HG02981 (cell line): ENCODE data around the gene NIBAN1.

Experiments
- ATAC-seq: cut with Tn5 transposase; IDR thresholded peaks from one replicate; pipeline ENCODE4 v1.9.1; 2021; ENCODE audit warnings: mild to moderate bottlenecking, moderate library complexity; ENCODE audit not compliant: unreplicated experiment

NIBAN1 gene

GRCh38 chr1:184947497-184948256 is 26.6 kb downstream of the NIBAN1 start:
- no peak for ATAC-seq

- peak; percentile 37 for ATAC-seq
These were observed 28.5 kb downstream of the NIBAN1 start for GRCh38 chr1:184945678-184946412.

- peak; percentile 57 for ATAC-seq
These were observed 29.3 kb downstream of the NIBAN1 start for GRCh38 chr1:184945029-184945428.

- ATAC-seq, result no peak
These were observed 30.3 kb downstream of the NIBAN1 start for GRCh38 chr1:184943998-184944397.

GRCh38 chr1:184941735-184942134 is 32.6 kb downstream of the NIBAN1 start:
- ATAC-seq, result peak; percentile 76

- no peak for ATAC-seq
These were observed 32.9 kb downstream of the NIBAN1 start for GRCh38 chr1:184941410-184941733.

GRCh38 chr1:184940694-184941409 is 33.5 kb downstream of the NIBAN1 start:
- ATAC-seq, result no peak

GRCh38 chr1:184940226-184940625 is 34.1 kb downstream of the NIBAN1 start:
- ATAC-seq, result no peak

- no peak for ATAC-seq
These were observed 36.6 kb downstream of the NIBAN1 start for GRCh38 chr1:184937729-184938128.

GRCh38 chr1:184935920-184936798 is 38.1 kb downstream of the NIBAN1 start:
- ATAC-seq, result no peak

GRCh38 chr1:184933944-184934343 is 40.4 kb downstream of the NIBAN1 start:
- no peak for ATAC-seq

- ATAC-seq, result no peak
These were observed 42.0 kb downstream of the NIBAN1 start for GRCh38 chr1:184932319-184932718.

GRCh38 chr1:184931566-184931965 is 42.7 kb downstream of the NIBAN1 start:
- ATAC-seq, result no peak

- no peak for ATAC-seq
These were observed 43.7 kb downstream of the NIBAN1 start for GRCh38 chr1:184930645-184931044.

- no peak for ATAC-seq
These were observed 44.1 kb downstream of the NIBAN1 start for GRCh38 chr1:184930232-184930631.

- no peak for ATAC-seq
These were observed 44.6 kb downstream of the NIBAN1 start for GRCh38 chr1:184929711-184930202.

GRCh38 chr1:184928394-184928793 is 45.9 kb downstream of the NIBAN1 start:
- no peak for ATAC-seq
